ENCODE data around the gene CDH26. TPM values are rescaled to one million over a fixed set of nuclear protein-coding genes. Genes with fewer than 3 reads are reported as not detected.

The CDH26 gene
- total and polyA plus RNA-seq, 2 of the 13 experiments (the other 11 are each of a cell fraction or from before 2014, with no cell fraction given): 0.40 to 1.1 TPM

GRCh38 chr20:60016406-60016805 lies 58.2 kb downstream of the CDH26 start (continued):
- no peak for TF ChIP-seq E2F2 (CRISPR knock-in tag; IDR thresholded peaks at IDR 0.05; ENCODE audit: borderline replicate concordance)
- no peak for TF ChIP-seq HNRNPUL1 (IDR thresholded peaks at IDR 0.05; ENCODE audit: low read depth, low read length)
- TF ChIP-seq EED (CRISPR knock-in tag; IDR thresholded peaks at IDR 0.05): no peak

- POLR2A ChIA-PET: no interaction called here
- Histone ChIP-seq H4K20me1 (ENCODE audit: insufficient read depth, low read length) (no peaks in the 10 kb centered on the region), H3K4me2 (ENCODE audit: low read depth, low read length) (no peak overlapping the region), H3K27me3 (ENCODE audit: control insufficient read depth in 1 of 2, insufficient read depth in 2 of 2, low read length in 2 of 2) (no peaks in the 10 kb centered on the region), H3K4me1 (ENCODE audit: insufficient read depth, low read length) (no peaks in the 10 kb centered on the region), H3K79me2 (ENCODE audit: insufficient read depth, low read length) (no peaks in the 10 kb centered on the region), H2AFZ (ENCODE audit: low read length) (no peak overlapping the region), H3K27ac (ENCODE audit: extremely low read length, insufficient read depth, low read length) (no peak overlapping the region), H3K9me3 (ENCODE audit: low read length) (no peaks in the 10 kb centered on the region), H3K4me3 (replicated peaks in 1 of 3; ENCODE audit: insufficient read depth in 1 of 3, low read depth in 2 of 3, low read length in 3 of 3) (no peak overlapping the region), H3K36me3 (replicated peaks in 1 of 2; ENCODE audit: control insufficient read depth in 1 of 2, insufficient read depth in 2 of 2, low read length in 2 of 2) (no peaks in the 10 kb centered on the region), H3K9ac (ENCODE audit: insufficient read depth, low read depth, low read length) (no peak overlapping the region)
- CTCF ChIA-PET (ENCODE audit: low intra/inter-chr PET ratio, low total read pairs): no interaction called here
- intact Hi-C loops (cut with micrococcal nuclease; ENCODE audit: unreplicated experiment) (no loop called here), in situ Hi-C loops (cut with HindIII; ENCODE audit: extremely low pct_ligation_motif_present, low pct_unique_long_range_greater_than_20kb) (no loop called here)
- FAIRE-seq: no peak
- 24% methylated on average over 5 of the region's 5 CpGs for WGBS (ENCODE audit: low lambda C conversion rate)
- no peak for ATAC-seq
- BruUV-seq (replicated peaks): no TSS peak
- DNase-seq (ENCODE audit: low spot score): no peak
- TF ChIP-seq ZNF33A (CRISPR knock-in tag; IDR thresholded peaks at IDR 0.05; ENCODE audit: borderline replicate concordance) (no peak), ATF2 (CRISPR knock-in tag; IDR thresholded peaks at IDR 0.05) (no peak), SNRNP70 (IDR thresholded peaks at IDR 0.05; ENCODE audit: low read depth, low read length) (no peak), ZFX (CRISPR knock-in tag; IDR thresholded peaks at IDR 0.05; ENCODE audit: low read depth) (no peak), ZFYVE20 (CRISPR knock-in tag; IDR thresholded peaks at IDR 0.05; ENCODE audit: borderline replicate concordance, low read depth) (no peak), FOXM1 (CRISPR knock-in tag; IDR thresholded peaks at IDR 0.05) (no peak), E2F1 (CRISPR knock-in tag; IDR thresholded peaks at IDR 0.05) (no peak), TBX2 (CRISPR knock-in tag; IDR thresholded peaks at IDR 0.05; ENCODE audit: borderline replicate concordance) (no peak), GATAD1 (CRISPR knock-in tag; IDR thresholded peaks at IDR 0.05) (no peak), STAT6 (CRISPR knock-in tag; IDR thresholded peaks at IDR 0.05; ENCODE audit: borderline replicate concordance) (no peak), PTBP1 (IDR thresholded peaks at IDR 0.05; ENCODE audit: low read depth, low read length, poor library complexity, severe bottlenecking) (no peak), MAZ (IDR thresholded peaks at IDR 0.05; ENCODE audit: borderline replicate concordance, low read depth, low read length) (no peak), MAZ (CRISPR knock-in tag; IDR thresholded peaks at IDR 0.05; ENCODE audit: low read depth) (no peak), ZNF282 (IDR thresholded peaks at IDR 0.05; ENCODE audit: partially characterized antibody) (no peak)
Measured at GRCh38 chr20:60020251-60020650, 62.0 kb downstream of the CDH26 start.

All from HepG2 (cell line).